ENCODE data around the gene PPP1R11.

Gene PPP1R11

GRCh38 chr6:30053682-30054081, 13.3 kb upstream of the PPP1R11 start:
- Histone ChIP-seq H3K9me3 (no peaks in the 10 kb centered on the region), H3K27ac (no peak overlapping the region), H3K4me3 (ENCODE audit: low read depth in 1 of 2, low read length in 1 of 2) (no peak overlapping the region), H3K27me3 (no peaks in the 10 kb centered on the region), H3K4me1 (ENCODE audit: control insufficient read depth in 1 of 2, insufficient read depth in 1 of 2, low read depth in 1 of 2, low read length in 1 of 2) (no peaks in the 10 kb centered on the region), H3K36me3 (peaks cover 25% of the 10 kb centered on the region)
- TF ChIP-seq, protein P1, sequence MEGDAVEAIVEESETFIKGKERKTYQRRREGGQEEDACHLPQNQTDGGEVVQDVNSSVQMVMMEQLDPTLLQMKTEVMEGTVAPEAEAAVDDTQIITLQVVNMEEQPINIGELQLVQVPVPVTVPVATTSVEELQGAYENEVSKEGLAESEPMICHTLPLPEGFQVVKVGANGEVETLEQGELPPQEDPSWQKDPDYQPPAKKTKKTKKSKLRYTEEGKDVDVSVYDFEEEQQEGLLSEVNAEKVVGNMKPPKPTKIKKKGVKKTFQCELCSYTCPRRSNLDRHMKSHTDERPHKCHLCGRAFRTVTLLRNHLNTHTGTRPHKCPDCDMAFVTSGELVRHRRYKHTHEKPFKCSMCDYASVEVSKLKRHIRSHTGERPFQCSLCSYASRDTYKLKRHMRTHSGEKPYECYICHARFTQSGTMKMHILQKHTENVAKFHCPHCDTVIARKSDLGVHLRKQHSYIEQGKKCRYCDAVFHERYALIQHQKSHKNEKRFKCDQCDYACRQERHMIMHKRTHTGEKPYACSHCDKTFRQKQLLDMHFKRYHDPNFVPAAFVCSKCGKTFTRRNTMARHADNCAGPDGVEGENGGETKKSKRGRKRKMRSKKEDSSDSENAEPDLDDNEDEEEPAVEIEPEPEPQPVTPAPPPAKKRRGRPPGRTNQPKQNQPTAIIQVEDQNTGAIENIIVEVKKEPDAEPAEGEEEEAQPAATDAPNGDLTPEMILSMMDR (IDR thresholded peaks at IDR 0.05), result no peak

GRCh38 chr6:30055513-30055912, 11.5 kb upstream of the PPP1R11 start:
- Histone ChIP-seq H3K4me1 (ENCODE audit: control insufficient read depth in 1 of 2, insufficient read depth in 1 of 2, low read depth in 1 of 2, low read length in 1 of 2) (peaks cover 7% of the 10 kb centered on the region in 2 experiments), H3K27ac (no peak overlapping the region), H3K27me3 (no peaks in the 10 kb centered on the region), H3K36me3 (peaks cover 25% of the 10 kb centered on the region), H3K4me3 (ENCODE audit: low read depth in 1 of 2, low read length in 1 of 2) (no peak overlapping the region), H3K9me3 (no peaks in the 10 kb centered on the region)
- TF ChIP-seq, protein P1 (IDR thresholded peaks at IDR 0.05), result no peak

GRCh38 chr6:30060606-30061091, 6.3 kb upstream of the PPP1R11 start:
- Histone ChIP-seq H3K4me1 (ENCODE audit: control insufficient read depth in 1 of 2, insufficient read depth in 1 of 2, low read depth in 1 of 2, low read length in 1 of 2) (peaks cover 23 to 26% of the 10 kb centered on the region in 2 experiments), H3K27me3 (no peaks in the 10 kb centered on the region), H3K4me3 (ENCODE audit: low read depth in 1 of 2, low read length in 1 of 2) (peak overlapping the region; percentile 85 to 97), H3K27ac (peak overlapping the region; percentile 88), H3K9me3 (no peaks in the 10 kb centered on the region), H3K36me3 (peaks cover 17% of the 10 kb centered on the region)
- TF ChIP-seq, protein P1 (IDR thresholded peaks at IDR 0.05), result no peak

DNA sequence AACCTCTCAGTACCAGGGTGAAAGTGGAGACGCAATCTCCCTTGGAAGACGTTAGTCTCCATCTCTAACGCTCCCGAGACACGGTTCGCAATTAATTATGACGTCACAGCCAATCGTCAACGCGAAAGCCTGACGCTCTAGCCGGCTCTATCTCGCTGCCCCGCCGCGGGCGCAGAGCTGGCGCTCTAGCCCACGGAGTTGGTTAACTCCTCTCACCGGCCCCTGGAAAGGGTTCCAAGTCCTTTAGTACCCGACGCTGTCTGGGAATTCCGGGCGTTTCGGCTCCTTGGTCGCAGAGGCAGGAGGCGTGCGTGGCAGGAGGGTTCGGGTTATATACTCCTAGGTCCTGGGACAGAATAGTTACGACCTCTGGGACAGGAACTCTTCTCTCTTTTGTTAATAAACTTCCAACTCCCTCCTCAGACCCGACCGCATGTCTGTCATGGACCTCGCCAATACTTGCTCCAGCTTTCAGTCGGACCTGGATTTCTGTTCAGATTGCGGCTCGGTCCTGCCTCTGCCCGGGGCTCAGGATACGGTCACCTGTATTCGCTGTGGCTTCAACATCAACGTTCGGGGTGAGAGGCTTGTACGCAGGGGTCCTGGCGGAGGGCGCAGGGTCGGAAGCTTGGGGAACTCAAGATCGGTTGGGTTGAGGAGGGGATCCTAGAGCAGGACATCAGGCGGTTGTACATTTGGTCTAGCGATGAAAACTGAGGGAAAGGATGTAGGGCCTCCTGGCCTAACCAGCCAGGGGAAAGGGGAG, 5.7 kb upstream of the PPP1R11 start, which contains the start of gene POLR1H:
Gene POLR1H, plus strand, starts transcription at position 174 of the 766 bp plus-strand sequence. Its CDS starts 260 bp downstream, at position 434.
- H3K27ac ChIP-seq, result peak within 1 kb of the TSS; percentile 88
- TF ChIP-seq, protein P1 (IDR thresholded peaks at IDR 0.05), result peak; percentile 51
- peaks cover 29 to 33% of the 10 kb centered on the region in 2 experiments for H3K4me1 ChIP-seq (ENCODE audit: control insufficient read depth in 1 of 2, insufficient read depth in 1 of 2, low read depth in 1 of 2, low read length in 1 of 2)
- H3K27me3 ChIP-seq, result no peaks in the 10 kb centered on the region
- H3K9me3 ChIP-seq, result no peaks in the 10 kb centered on the region
- peak within 1 kb of the TSS; percentile 85 to 97 for H3K4me3 ChIP-seq (ENCODE audit: low read depth in 1 of 2, low read length in 1 of 2)
- peaks cover 11% of the 10 kb centered on the region for H3K36me3 ChIP-seq

DNA sequence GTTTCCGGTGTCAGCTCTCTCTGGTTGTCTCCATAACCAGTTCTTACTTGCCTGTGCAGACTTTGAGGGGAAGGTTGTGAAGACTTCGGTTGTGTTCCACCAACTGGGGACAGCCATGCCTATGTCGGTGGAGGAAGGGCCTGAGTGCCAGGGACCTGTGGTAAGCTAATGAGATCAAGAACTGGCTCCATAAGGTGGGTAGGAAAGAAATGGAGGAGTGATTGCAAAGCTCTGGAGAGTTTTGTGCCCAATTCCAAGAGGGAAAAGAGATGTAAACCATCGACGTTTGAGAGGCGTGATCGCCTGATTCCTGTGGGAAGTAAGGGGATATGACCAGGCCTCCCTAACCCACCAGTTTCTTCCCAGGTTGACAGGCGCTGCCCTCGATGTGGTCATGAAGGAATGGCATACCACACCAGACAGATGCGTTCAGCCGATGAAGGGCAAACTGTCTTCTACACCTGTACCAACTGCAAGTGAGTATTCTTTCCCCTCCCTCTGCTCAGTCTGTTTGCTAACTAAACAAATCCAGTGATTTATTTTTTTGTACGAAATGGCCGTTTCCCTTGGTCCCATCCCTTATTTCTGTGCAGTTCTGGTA, 5.0 kb upstream of the PPP1R11 start:
- Histone ChIP-seq H3K4me3 (ENCODE audit: low read depth in 1 of 2, low read length in 1 of 2) (peak overlapping the region; percentile 85 to 97), H3K36me3 (peaks cover 8% of the 10 kb centered on the region), H3K27me3 (no peaks in the 10 kb centered on the region), H3K9me3 (no peaks in the 10 kb centered on the region), H3K4me1 (ENCODE audit: control insufficient read depth in 1 of 2, insufficient read depth in 1 of 2, low read depth in 1 of 2, low read length in 1 of 2) (peaks cover 32 to 35% of the 10 kb centered on the region in 2 experiments), H3K27ac (peak overlapping the region; percentile 88)
- TF ChIP-seq, protein P1 (IDR thresholded peaks at IDR 0.05), result no peak

All from neutrophil (primary cell).